HFF-Myc (cell line): Measurements from ENCODE around the gene HUNK.

Experiments
- DNase-seq: peaks from one replicate; pipeline ENCODE4 v3.0.0-alpha.2; 2011; ENCODE audit warnings: low read depth; ENCODE audit errors: extremely low read depth
- H3K4me3 ChIP-seq: replicated peaks from 2 replicates; pipeline ENCODE4 v1.5.1; 2011; ENCODE audit warnings: low read depth, mild to moderate bottlenecking, control low read depth, low read length
- CTCF ChIP-seq: IDR thresholded peaks from 2 replicates; pipeline ENCODE4 v1.5.1; 2012; ENCODE audit warnings: mild to moderate bottlenecking, low read depth, low read length, control low read depth; ENCODE audit errors: missing control alignments

HUNK gene

DNA sequence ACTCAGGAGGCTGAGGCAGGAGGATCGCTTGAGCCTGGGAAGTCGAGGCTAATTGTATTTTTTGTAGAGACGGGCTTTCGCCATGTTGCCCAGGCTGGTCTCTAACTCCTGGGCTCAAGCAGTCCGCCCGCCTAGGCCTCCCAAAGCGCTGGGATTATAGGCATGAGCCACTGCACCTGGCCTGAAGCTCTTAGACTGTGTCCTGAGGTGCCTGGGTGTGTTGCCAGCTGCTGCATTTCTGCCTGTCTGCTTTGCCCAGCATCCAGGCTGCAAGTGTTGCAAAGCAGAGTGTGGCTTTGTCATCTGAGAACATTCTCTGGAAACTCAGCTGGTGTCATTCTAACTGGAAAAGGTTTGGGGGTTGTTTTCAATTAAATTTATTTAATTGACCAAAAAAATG lies 105.0 kb downstream of the HUNK start:
- DNase-seq, result no peak
- no peak overlapping the region for H3K4me3 ChIP-seq
- no peak for TF ChIP-seq CTCF

DNA sequence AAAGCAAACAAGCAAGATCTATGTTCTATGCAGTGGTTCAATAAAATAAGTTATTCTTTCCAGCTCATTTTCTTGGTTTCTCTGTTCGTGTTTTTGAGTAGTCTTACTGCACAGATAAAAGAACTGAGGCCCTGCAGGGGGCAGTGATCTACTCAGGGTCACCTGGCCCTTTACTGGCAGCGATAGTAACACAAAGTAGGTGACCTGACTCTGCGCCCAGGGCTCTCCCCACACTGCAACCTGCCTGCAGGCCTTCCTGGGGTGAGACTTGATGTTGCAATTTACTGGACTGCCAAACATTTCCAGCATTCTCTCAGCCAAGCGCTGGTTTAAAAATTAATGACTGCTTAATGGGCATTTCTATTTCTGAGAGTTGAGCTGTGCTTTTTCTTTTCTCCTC lies 110.3 kb downstream of the HUNK start:
- no peak for DNase-seq
- no peak overlapping the region for H3K4me3 ChIP-seq
- TF ChIP-seq CTCF, result no peak

DNA sequence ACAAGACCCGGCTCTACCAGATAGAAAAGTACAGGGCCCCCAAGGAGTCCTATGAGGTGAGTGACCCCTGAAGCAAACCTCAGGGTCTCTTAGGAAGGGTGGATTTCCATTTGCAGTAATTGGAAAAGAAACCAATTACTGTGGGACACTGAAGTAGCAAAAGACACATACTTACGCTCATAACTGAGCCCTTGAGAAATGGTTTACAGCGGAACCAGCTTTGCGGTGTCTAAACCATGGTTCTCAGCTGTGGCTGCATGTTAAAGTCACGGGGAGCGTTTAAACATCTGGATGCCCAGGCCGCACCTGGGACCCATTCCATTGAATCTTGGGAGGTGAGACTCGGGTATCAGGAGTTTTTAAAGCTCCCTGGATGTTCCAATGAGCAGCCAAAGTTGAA lies 110.7 kb downstream of the HUNK start:
- no peak for DNase-seq
- TF ChIP-seq CTCF, result no peak
- no peak overlapping the region for H3K4me3 ChIP-seq

GRCh38 chr21:31985398-31985797 lies 112.6 kb downstream of the HUNK start:
- no peak for DNase-seq
- TF ChIP-seq CTCF, result no peak

GRCh38 chr21:31986035-31986856 lies 113.4 kb downstream of the HUNK start:
- DNase-seq, result no peak
- TF ChIP-seq CTCF, result no peak
- no peak overlapping the region for H3K4me3 ChIP-seq

More at GRCh38 chr21:31985398-31985797, 112.6 kb downstream of the HUNK start:
- no peak overlapping the region for H3K4me3 ChIP-seq

DNA sequence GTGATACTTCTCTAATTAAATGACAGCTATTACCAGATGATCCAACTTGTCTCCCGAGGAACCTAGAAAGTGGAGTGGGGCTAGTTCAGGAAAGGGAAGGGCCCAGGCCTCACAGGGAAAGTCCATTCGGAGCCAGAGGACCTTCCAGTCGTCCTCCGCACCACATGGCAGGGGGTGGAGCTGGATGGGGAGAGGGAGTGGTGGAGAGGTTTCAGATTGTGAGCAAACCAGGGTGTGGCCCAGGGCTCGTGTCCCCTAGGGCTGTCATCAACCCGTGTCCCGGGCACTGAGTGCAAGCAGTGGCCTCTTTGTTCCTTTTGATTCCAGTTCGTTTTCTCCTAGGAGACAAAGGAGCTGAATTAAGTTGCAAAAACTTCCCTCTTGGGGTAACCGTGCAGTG lies 114.9 kb downstream of the HUNK start:
- DNase-seq, result no peak
- no peak for TF ChIP-seq CTCF
- H3K4me3 ChIP-seq, result no peak overlapping the region
